GM21526 (cell line): Measurements from ENCODE around the gene ZNHIT1.
A peak's percentile ranks its signal among the peaks of the same experiment; 100 is the strongest.

Experiments used
- ATAC-seq: cut with Tn5 transposase; IDR thresholded peaks from one replicate; pipeline ENCODE4 v1.9.1; 2021; ENCODE audit warnings: moderate library complexity; ENCODE audit not compliant: unreplicated experiment, low FRiP score

The ZNHIT1 gene

GRCh38 chr7:101216001-101216859, 1.7 kb upstream of the ZNHIT1 start:
- ATAC-seq: no peak

- peak; percentile 27 for ATAC-seq
Measured at GRCh38 chr7:101216860-101217387, 1.0 kb upstream of the ZNHIT1 start.

- no peak for ATAC-seq
Measured at GRCh38 chr7:101218236-101219125, 516 bp downstream of the ZNHIT1 start.

- no peak for ATAC-seq
Measured at GRCh38 chr7:101220295-101220694, 2.3 kb downstream of the ZNHIT1 start.

- ATAC-seq: no peak
Measured at GRCh38 chr7:101222275-101222830, 4.4 kb downstream of the ZNHIT1 start.

GRCh38 chr7:101223528-101223927, 5.6 kb downstream of the ZNHIT1 start:
- no peak for ATAC-seq

GRCh38 chr7:101225650-101226049, 7.7 kb downstream of the ZNHIT1 start:
- no peak for ATAC-seq

GRCh38 chr7:101226721-101227120, 8.8 kb downstream of the ZNHIT1 start:
- no peak for ATAC-seq

- ATAC-seq: no peak
Measured at GRCh38 chr7:101231644-101232043, 13.7 kb downstream of the ZNHIT1 start.

- no peak for ATAC-seq
Measured at GRCh38 chr7:101232141-101232850, 14.3 kb downstream of the ZNHIT1 start.

GRCh38 chr7:101233907-101234547, 16.1 kb downstream of the ZNHIT1 start:
- no peak for ATAC-seq

GRCh38 chr7:101234636-101235035, 16.7 kb downstream of the ZNHIT1 start:
- no peak for ATAC-seq

- no peak for ATAC-seq
Measured at GRCh38 chr7:101235050-101235449, 17.1 kb downstream of the ZNHIT1 start.

GRCh38 chr7:101235522-101235921, 17.6 kb downstream of the ZNHIT1 start:
- ATAC-seq: no peak

GRCh38 chr7:101236292-101236835, 18.4 kb downstream of the ZNHIT1 start:
- ATAC-seq: no peak

GRCh38 chr7:101237206-101238067, 19.5 kb downstream of the ZNHIT1 start, which contains the start of gene CLDN15:
CLDN15 (minus strand) TSS chr7:101237802; CDS start chr7:101237581, 221 bp downstream.
- ATAC-seq: no peak

GRCh38 chr7:101238226-101239182, 20.5 kb downstream of the ZNHIT1 start:
- ATAC-seq: no peak
